HFFc6 (cell line): Measurements from ENCODE around the gene ARHGEF18. TPM values are rescaled to one million over a fixed set of nuclear protein-coding genes. Genes with fewer than 3 reads are reported as not detected.

Experiments used
- DNase-seq: peaks from one replicate; pipeline ENCODE4 v3.0.0-alpha.2; 2018
- H3K27ac Mint-ChIP-seq: 2 replicates; pipeline ENCODE4 v1.8.0; 2020; ENCODE audit warnings: mild to moderate bottlenecking, mixed read lengths
- H3K27me3 Mint-ChIP-seq: 2 replicates; pipeline ENCODE4 v1.8.0; 2021; ENCODE audit warnings: mild to moderate bottlenecking, moderate library complexity, mixed read lengths; ENCODE audit not compliant: insufficient read depth
- H3K36me3 Mint-ChIP-seq: 2 replicates; pipeline ENCODE4 v1.8.0; 2021; ENCODE audit warnings: low read depth, mixed read lengths
- H3K4me1 Mint-ChIP-seq: 2 replicates; pipeline ENCODE4 v1.8.0; 2020; ENCODE audit warnings: low read depth, mixed read lengths
- H3K4me3 Mint-ChIP-seq: 2 replicates; pipeline ENCODE4 v1.8.0; 2020; ENCODE audit warnings: mild to moderate bottlenecking, moderate library complexity, mixed read lengths
- H3K9me3 Mint-ChIP-seq: 2 replicates; pipeline ENCODE4 v1.8.0; 2020; ENCODE audit warnings: mild to moderate bottlenecking, mixed read lengths
- CTCF ChIP-seq: fragments of 200-600 bp; sonication (generic); IDR thresholded peaks from 2 replicates; pipeline ENCODE4 v1.5.0; 2021; ENCODE audit warnings: antibody characterized with exemption, mild to moderate bottlenecking
- total RNA-seq, 6 experiments: library from RNA; stranded (reverse); fragmentation: NEBNext Ultra II Directional; extraction: Animal tissue kit (Norgen Biotek cat#: 25700); gene quantifications; 2 replicates in 1 of 6; 3 replicates in 5 of 6; pipeline ENCODE4 v1.2.3, GENCODE V29; 2021

Gene ARHGEF18
- total RNA-seq, 6 experiments from 2014 or later = 32.1 to 39.8 (median 35.7) TPM

- Mint-ChIP-seq H3K36me3 (no peaks in the 10 kb centered on the region), H3K4me1 (no peaks in the 10 kb centered on the region), H3K9me3 (no peaks in the 10 kb centered on the region), H3K4me3 (no peak overlapping the region), H3K27ac (no peak overlapping the region), H3K27me3 (peaks cover 8% of the 10 kb centered on the region)
- TF ChIP-seq CTCF = no peak
- DNase-seq = no peak
These were observed 36.8 kb upstream of the ARHGEF18 start for GRCh38 chr19:7311911-7312310.

- H3K4me1 Mint-ChIP-seq = no peaks in the 10 kb centered on the region
- no peak overlapping the region for H3K4me3 Mint-ChIP-seq
- no peak overlapping the region for H3K27ac Mint-ChIP-seq
- peaks cover 7% of the 10 kb centered on the region for H3K27me3 Mint-ChIP-seq
- DNase-seq = no peak
- TF ChIP-seq CTCF = no peak
- peaks cover 2% of the 10 kb centered on the region; the same call in 1 of the 2 replicates for H3K9me3 Mint-ChIP-seq
- H3K36me3 Mint-ChIP-seq = no peaks in the 10 kb centered on the region
These were observed 35.9 kb upstream of the ARHGEF18 start for GRCh38 chr19:7312816-7313215.

DNA sequence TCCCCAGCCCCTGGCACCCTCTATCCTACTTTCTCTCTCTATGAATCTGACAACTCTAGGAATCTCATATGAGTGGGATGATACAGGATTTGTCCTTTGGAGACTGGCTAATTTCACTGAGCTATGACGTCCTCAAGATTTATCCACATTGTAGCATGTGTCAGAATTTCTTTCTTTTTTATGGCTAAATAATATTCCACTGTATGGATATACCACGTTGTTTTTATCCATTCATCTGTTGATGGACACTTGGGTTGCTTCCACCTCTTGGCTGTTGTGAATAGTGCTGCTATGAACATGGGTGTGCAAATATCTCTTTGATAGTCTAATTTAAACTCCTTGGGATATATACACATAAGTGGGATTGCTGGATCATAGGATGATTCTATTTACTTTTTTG, 30.6 kb upstream of the ARHGEF18 start:
- H3K36me3 Mint-ChIP-seq = no peaks in the 10 kb centered on the region
- no peak overlapping the region for H3K27ac Mint-ChIP-seq
- H3K4me3 Mint-ChIP-seq = no peak overlapping the region
- H3K9me3 Mint-ChIP-seq = peaks cover 8% of the 10 kb centered on the region; the same call in 1 of the 2 replicates
- DNase-seq = no peak
- H3K4me1 Mint-ChIP-seq = no peaks in the 10 kb centered on the region
- H3K27me3 Mint-ChIP-seq = peaks cover 15% of the 10 kb centered on the region
- no peak for TF ChIP-seq CTCF

DNA sequence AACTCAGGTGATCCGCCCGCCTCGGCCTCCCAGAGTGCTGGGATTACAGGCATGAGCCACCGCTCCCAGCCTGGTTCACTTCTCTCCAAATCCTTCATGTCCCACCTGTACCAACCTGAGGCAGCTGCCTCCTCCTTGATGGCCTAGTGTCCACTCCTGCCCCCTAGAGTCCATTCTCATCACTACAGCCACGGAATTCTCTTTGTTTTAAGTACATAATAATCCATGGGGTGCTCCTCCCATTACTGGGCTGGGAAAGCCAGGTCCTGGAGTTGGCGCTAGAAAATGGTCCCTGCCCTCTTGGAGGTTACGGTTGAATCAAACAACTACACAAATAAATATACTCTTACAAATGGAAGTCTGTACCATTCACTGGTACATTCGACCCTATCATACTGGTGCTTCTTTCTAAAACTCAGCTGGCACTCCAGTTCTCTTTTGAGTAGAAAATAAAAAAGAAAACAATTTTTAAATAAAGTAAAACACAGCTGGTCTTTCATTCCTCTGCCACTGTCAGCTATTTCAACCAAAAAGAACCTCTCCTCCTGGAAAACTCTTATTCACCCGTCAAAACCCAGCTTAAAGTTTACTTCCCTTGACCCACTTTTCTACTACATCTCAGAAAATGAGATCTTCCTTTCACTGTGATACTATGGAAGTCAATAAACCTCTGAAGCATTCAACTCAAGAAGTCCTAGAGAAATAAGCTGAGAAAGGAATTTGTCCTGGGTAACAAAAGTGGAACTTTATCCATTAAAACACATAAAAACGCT, 22.4 kb upstream of the ARHGEF18 start:
- H3K9me3 Mint-ChIP-seq = no peaks in the 10 kb centered on the region
- peaks cover 2% of the 10 kb centered on the region; the same call in 1 of the 2 replicates for H3K27me3 Mint-ChIP-seq
- TF ChIP-seq CTCF = peak; percentile 68
- H3K36me3 Mint-ChIP-seq = no peaks in the 10 kb centered on the region
- H3K4me1 Mint-ChIP-seq = no peaks in the 10 kb centered on the region
- H3K27ac Mint-ChIP-seq = no peak overlapping the region
- H3K4me3 Mint-ChIP-seq = no peak overlapping the region
- DNase-seq = no peak

GRCh38 chr19:7327802-7328201, 20.9 kb upstream of the ARHGEF18 start:
- H3K36me3 Mint-ChIP-seq = no peaks in the 10 kb centered on the region
- H3K9me3 Mint-ChIP-seq = no peaks in the 10 kb centered on the region
- H3K27ac Mint-ChIP-seq = no peak overlapping the region
- no peak overlapping the region for H3K4me3 Mint-ChIP-seq
- H3K27me3 Mint-ChIP-seq = no peaks in the 10 kb centered on the region; the same call in 1 of the 2 replicates
- TF ChIP-seq CTCF = no peak
- no peaks in the 10 kb centered on the region for H3K4me1 Mint-ChIP-seq
- no peak for DNase-seq
